Activated CD8-positive, alpha-beta memory T cell treated with anti-CD3 and anti-CD28 coated beads, Interleukin-2, amount 50 U/mL, for 4 hours (primary cell): ENCODE data around the gene CECR2.
"Not testable (repeated sequence)": the region's sequence is repeated elsewhere in the genome, so short reads cannot be mapped to it uniquely, and the experiment has no call there.

ENCODE experiments used
- DNase-seq: peaks from one replicate; pipeline ENCODE4 v3.0.0-alpha.2; 2020

CECR2 gene

DNA sequence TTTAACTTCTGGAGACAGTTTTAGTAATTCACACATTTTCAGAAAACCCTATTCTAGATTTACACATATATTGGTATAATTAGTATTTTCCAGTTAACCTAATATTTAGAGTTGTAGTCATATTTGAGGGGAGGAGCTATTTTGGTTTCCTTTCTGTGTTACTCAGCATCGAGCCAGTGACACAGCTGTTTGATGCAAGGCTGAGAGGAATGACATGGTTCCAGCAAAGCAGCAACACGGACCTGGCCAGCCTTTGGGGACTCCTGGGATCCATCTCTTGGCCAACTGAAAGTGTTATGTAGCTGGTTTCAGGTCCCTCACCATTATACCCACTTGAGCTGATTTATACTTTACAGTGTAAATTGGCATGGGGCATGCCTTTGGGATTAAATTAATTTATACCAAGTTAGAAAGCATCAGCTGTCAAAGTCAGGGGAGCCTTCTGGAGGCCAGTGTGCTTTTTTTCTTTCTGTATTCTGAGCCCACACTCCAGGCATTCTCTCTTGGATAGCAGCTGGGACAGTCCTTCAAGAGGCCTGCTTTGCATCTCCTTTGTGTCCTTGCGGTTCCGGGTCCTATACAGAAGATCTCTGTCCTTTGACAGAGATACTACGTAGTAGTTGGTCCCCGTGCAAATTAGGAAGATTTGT is 102.8 kb downstream of the CECR2 start:
- DNase-seq: no peak

DNA sequence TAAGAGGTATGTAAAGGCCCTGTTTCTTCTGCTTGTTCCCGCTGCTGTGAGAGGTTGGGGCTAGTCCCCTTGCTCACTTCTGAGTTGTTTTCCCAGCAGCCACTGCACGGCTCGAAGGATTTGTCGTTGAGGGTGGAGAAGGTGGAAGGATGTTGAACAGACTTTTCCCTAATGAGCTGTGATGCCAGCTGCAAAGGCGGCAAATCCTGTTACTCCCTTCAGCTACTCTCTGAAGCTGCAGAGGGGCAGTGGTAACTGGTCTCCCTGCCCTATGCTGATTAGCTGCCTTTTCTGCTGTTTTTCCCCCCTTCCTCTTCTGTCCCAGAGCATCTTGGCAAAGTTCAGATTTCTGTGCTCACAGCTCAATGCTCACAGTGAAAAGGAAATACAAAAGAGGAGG is 103.7 kb downstream of the CECR2 start:
- no peak for DNase-seq

DNA sequence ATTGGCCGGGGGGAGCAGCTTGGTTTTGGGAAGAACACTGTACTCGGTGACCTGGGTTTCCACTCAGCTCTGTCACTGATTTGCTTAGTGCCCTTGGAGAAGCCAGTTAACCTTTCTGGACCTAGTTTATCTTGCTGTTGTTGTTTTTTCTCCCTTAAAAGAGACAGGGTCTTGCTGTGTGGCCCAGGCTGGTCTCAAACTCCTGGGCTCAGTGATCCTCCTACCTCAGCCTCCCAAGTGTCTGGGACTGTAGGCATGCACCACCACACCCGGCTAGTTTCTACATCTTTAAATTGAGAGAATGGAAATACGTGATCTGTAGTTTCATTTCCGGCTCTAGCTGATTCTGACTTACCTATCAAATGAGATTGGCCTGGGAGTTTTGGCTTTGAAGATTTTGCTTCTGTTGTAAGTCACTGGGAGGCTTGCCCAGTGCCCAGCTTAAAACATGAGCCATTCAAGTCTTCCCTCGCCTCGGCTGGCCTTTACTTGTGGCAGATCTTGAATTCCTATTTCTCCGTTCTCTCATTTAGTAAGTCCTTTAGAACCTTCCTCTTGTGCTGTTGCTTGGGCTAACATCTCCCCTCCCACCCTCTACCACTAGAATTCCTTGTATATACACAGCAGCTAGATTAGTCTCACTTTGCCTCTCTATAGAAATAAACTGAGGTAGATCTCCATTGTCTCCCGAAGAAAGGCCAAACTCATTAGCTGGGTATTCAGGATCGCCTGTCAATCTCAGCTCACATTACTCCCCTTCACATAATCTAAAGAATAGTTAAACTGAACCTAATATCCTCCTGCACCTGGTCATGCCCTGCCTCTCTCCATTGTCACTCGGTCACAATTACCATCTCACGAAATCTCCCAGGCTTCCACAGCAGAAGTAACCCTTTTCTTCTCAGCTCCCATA is 106.3 kb downstream of the CECR2 start:
- DNase-seq: no peak

DNA sequence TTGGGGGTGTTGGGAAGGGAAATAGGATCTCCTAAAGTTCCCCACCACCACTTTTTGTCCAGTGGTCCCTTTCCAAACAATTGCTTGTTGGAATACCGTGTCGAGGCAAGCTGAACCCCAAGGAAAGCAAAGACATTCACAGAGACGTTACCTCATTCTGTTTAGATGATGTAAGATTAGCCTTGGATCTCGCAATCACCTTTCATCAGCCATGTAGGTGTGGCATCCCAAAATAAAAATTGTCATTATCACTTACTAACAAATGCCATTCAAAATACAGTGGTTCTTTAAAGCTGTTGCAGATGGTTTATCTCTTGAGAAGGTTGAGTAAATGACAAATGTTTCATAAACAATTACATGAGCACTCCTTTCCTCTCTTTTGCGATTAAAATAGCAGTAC is 107.6 kb downstream of the CECR2 start:
- no peak for DNase-seq

DNA sequence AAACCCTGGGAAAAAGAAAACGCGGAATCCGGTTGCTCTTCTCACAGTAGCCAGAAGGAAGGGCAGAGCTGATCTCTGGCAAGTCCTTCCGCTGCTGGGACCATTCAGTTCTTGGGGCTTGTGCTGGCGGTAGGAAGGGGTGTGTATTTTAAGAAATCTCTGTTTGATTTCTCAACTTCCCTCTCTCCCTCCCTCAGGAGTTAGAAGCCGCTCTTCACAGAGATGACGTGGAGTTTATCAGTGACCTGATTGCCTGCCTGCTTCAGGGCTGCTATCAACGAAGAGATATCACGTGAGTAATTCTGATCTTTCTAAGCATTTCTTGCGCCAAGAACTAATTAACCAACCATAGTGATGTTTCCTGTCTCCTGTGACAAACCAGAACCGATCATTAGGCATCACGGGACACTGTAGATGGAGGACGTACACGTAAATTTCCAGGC is 108.2 kb downstream of the CECR2 start:
- DNase-seq: no peak

DNA sequence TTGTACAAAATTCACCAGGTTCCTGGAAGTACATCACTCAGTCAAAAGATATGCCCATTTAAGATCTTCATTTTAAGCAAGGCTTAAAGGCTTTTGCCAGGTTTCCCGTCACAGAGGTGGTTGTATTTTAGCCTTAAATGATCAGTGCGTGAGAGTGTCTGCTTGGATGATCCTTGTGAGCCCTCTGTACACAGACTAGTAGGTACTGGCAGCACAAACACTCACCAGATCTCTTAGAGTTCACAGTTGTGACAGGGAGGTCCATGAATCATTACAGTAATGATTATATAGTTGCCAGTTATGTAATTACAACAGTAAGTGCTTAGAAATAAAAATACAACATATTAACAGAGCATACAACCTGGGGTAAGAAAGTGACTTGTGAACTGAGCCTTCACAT is 109.9 kb downstream of the CECR2 start:
- DNase-seq: no peak

DNA sequence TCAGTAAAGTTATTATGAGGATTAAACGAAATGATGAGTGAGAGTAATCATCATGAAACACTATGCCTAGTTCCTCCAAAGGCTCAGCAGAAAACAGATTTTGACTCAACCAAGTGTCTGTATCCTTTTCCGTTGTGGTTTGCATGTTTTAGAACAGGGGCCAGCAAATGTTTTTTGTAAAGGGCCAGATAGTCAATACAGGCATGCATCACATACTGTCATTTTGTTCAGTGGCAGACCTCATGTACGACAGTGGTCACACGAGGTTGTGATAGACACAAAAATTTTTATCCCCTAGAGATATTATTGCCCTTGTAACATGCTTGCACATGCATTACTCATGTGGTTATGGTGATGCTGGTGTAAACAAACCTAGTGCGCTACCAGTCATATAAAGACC is 112.2 kb downstream of the CECR2 start:
- DNase-seq: no peak

DNA sequence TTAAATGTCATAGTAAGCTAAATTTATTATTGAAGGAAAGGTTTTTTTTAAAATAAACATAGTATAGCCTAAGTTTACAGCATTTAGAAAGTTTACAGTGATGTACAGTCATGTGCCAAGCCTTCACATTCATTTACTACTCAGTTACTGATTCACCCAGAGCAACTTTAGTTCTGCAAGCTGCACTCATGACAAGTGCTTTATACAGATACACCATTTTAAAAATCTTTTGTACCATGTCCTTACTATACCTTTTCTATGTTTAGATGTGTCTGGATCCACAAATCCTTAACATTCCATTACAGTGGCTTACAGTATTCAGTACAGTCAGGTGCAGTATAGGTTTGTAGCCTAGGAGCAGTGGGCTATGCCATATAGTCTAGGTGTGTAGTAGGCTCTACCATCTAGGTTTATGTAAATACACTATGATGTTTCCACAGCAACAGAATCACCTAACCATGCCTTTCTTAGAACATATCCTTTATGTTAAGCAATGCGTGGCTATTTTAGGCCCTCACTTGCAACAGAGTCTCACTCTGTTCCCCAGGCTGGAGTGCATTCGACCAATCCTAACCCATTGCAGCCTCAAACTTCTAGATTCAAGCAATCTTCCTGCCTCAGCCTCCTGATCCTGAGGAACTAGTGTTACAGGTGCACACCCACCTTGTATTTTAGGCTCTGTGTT is 114.6 kb downstream of the CECR2 start:
- no peak for DNase-seq

DNA sequence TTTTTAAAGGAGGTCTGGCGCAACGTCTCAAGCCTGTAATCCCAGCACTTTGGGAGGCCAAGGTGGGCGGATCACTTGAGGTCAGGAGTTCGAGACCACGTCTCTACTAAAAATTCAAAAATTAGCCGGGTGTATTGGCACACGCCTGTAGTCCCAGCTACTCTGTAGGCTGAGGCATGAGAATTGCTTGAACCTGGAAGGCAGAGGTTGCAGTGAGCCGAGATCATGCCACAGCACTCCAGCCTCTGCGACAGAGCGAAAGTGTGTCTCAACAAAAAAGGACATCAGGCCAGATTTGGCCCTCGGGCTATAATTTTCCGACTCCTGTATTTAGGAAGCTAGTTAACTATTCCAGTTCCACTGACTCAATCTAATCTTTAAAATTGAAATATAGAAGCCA is 115.3 kb downstream of the CECR2 start:
- no peak for DNase-seq

DNA sequence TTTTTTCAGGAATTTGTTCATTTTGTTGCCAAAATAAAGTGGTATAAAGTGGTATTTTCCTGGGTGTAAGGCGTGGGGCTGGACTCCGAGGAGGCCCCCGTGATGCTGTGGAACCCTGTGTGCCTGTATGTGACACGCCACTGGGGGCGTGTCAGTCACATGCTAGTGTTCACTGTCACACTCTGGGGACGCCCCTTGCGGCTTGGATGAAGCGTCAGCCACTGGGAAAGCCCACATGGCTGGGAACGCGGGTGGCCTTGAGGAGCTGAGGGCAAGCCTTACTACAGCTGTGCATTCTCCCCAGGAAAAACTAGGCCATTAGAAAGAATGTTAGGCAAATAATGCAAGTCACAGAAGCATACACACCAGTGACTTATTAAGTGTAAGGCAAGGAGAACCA is 117.1 kb downstream of the CECR2 start:
- no peak for DNase-seq

DNA sequence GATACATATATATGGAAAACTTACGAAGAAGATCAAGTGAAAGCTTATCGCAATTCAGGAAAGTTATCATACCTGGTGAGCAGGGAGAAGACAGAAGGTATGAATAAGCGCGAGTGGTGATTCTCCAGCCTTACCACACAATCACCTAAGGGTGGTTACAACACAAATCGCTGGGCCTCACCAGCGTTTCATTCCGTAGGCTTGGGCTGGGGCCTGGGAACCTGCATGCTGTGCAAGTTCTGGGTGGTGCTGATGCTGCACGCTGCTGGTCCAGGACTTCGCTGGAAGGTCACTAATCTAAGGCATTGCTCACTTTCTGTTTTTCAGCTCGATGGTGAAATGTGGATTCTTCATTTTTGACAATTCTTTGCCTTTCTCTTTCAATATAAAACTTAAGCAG is 117.5 kb downstream of the CECR2 start:
- DNase-seq: no peak

DNA sequence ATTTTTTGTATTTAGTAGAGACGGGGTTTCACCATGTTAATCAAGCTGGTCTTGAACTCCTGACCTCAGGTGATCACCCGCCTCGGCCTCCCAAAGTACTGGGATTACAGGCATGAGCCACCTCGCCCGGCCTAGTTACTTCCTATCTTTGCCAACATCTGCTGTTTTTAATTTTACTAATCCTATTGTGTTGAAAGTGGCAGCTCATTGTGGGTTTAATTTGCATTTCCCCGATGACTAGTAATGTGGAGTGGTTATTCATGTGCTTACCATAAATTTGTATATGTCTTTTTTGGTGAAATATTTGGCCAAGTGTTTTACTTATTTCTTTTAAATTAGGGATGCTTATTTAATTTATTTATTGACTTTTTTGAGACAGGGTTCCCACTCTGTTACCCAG is 119.8 kb downstream of the CECR2 start:
- DNase-seq: no peak

DNA sequence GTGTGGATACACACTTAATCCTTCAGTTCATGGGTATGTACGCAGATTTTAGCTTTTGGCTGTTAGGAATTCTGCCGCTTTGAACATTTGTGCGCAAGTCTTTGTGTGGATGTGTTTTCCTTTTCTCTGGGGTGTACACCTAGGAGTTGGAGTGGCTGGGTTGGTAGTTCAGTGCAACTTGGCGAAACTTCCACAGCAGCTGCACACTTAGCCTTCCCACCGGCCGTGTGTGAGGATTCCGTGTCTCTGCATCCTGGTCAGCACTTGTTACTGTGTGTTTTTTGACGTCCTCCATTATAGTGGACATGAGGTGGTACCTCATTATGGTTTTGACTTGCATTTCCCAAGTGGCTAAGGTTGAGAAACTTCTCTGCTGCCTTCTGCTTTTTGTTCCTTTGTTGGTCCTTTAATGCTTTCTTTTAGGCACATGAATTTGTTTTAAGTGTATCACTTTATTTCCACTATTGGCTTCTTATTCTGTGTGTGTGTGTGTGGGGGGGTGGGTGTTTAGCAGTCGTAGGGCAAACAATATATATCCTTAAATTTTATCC is 121.9 kb downstream of the CECR2 start:
- no peak for DNase-seq

DNA sequence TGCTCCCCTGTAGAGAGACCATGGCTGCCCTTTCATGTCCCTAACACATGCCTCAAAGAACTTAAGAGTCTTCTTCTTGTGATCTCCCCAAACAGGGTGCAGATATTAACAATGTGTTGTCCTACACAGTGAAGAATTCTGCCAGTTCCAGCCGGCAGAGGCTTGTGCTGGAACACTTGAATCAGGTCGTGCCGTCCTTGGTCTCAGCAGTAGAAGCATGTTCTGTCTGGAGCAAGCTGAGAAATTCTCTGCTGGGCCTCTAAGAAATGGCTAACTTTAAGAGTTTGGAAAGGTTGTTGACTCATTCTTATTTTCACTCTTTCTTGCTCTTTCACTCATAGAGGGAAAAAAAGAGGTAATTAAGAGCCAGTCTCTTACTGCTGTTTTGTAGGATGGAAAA is 123.0 kb downstream of the CECR2 start:
- no peak for DNase-seq

DNA sequence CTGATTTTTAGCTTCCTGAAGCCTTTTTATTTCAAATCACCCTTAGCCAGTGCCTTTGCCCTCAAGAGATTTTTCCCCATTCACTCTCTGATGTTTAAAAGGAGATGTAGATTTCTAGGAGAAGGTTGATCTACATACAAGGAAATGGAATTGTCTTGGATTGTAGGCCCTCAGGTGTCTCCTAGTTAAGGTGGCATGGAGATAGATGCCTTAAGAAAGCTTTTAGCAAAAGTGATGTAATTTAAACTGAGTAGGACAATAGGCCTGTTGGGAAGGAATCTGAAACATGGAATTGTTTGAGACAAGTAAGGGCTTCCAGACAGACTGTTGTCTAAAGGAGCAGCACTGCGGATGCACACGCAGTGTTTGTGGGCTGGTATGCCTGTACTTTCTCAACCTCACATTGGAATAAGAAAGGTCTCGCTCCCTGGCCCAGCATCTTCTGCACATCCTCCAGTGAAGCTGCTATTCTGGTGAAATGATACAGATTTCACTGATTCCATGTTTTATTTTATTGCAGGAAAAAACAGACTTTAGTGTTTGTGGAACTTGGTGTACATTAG is 124.2 kb downstream of the CECR2 start:
- no peak for DNase-seq

DNA sequence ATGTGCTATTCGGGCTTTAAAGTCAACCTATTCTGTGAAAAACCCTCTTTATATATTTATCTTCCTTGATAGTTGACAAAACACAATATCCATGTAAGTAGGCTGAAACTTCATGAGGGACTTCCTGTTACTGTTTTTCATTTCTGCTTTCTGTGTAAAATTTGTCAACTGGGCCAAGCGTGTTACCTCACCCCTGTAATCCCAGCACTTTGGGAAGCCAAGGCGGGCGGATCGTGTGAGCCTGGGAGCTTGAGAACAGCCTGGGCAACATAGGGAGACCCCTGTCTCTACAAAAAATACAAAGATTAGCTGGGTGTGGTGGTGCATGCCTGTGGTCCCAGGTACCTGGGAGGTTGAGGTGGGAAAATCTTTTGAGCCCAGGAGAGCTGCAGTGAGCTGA is 127.6 kb downstream of the CECR2 start:
- no peak for DNase-seq

DNA sequence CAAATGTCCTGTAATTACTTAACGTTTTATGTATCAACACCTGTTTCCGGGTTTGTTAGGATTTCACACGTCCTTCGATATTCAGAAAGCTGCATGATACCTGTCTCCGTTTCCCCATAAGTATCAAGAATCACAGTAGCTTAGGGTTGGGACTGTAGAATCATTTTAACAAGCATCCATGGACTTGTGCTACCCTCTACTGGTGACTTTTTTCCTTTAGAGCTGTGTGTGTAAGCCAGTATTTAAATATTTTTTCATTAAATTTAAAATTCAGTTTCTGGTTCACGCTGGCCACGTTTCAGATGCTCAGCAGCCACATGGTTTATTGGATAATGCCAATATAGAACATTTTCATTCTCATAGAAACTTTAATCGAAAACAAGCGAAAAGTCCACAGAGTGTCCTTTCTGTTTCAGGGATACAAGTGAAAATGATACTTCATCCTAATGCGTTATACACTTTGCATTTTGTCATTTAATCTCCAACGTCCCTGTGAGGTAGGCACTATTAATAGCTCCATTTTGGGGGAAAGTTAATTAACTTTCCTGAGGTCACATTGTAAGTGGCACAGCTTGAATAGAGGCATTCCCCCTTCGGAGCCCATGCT is 132.5 kb downstream of the CECR2 start:
- DNase-seq: no peak

DNA sequence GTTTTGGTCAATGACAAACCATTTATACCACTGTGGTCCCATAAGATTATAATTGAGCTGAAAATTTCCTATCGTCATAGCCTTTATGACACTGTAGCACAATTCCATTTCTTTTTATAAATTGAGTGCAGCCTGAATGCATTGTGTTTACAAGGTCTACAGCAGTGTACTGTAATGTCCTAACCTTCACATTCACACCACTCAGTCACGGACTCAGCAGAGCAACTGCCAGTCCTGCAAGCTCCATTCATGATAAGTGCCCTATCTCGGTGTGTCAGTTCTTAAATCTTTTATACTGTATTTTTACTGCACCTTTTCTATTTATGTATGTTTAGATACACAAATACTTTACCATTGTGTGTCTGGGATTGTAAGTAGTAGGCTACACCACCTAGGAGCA is 138.8 kb downstream of the CECR2 start:
- no peak for DNase-seq

DNA sequence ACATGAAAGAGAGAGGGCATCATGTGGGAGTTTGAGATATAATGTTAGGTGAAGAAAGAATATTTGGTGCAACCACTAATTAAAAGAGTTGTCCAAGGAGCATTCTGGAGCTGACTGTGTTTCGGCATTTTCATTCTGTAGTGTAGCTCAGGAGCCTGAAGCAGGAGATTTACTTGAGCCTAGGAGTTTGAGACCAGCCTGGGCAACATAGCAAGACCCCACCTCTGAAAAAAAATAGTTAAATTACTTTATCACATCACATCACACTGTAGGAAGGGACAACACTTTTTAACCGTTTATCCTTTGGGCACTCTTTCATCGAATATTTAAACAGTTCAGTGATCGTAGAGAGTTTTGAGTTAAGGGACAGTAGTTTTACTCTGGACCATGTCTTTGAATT is 143.7 kb downstream of the CECR2 start:
- DNase-seq: no peak

DNA sequence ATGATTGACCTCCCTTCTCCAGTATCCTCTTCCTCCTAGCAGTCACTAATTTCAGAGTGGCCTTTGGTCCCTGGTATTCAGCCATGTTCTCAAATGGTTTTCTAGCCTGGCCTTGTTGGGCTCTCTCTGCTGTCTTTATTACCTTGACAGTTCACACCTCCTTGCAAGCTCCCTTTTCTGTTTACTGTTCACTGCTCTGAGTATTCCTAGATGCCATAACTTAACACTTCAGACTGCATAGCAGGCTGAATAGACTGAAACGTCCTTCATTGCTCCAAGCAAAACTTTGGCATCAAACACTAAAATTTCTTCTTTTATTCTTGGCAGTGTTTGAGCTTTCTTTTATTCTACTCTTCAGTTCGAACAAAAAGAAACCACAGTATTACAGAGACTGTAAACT is 144.4 kb downstream of the CECR2 start:
- no peak for DNase-seq

DNA sequence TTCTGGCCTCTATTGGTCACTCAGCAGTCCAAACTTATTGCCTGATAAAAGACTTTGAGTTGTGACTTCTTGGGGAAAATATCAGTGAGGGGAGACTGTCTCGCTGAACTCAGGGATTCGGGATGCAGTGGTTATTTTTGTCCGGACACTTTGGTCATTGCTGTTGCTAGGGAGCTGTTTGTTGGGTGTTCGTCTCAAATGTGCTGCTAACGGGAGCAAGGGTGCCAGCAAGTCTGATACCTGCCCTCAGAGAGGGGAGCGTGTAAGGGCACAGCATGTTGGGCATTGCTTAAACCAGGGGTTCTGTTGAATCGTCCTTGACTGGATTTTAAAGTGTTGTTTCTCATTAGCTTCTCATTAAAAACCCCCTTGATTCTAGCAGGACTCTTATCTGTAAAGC is 144.8 kb downstream of the CECR2 start:
- DNase-seq: no peak

DNA sequence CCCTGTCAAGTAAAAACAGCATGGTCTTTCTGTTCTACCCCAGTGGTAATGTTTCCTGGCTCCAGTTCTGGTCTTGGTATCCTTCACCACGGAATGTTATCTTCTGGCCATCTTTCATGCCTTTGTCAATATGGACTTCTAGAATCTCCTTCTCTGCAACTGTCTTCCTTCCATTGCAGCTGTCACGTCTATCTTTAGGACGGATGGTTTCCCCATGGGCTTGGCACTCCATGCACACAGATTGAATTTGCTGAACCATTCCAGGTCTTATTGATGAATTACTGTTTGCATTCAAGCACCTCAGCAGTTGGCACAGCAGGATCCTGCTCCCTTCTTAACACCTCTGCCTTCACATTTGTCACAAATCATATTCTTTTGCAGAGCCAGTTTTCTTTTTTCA is 149.1 kb downstream of the CECR2 start:
- DNase-seq: no peak

DNA sequence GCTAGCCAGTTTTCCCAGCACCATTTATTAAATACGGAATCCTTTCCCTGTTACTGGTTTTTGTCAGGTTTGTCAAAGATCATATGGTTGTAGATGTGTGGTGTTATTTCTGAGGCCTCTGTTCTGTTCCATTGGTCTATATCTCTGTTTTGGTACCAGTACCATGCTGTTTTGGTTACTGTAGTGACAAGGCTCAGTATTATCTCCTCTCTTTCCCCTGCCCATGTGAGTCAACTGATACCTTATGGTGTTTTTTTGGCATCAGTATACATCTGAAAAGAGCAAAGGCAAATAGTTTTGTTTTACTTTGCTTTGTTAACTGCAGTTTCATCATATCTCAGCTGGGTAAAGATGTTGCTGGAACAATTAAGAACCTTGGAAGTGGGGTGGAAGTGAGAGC is 152.7 kb downstream of the CECR2 start:
- DNase-seq: not testable (repeated sequence)
